GM12875 (cell line): ENCODE results near the gene GRK5.

ENCODE experiments used
- H3K4me3 ChIP-seq: one replicate; pipeline ENCODE4 v1.5.1; 2011; ENCODE audit warnings: low read depth, low read length, control low read depth
- CTCF ChIP-seq: IDR thresholded peaks from 2 replicates; pipeline ENCODE4 v1.5.1; 2011; ENCODE audit warnings: low read depth, mild to moderate bottlenecking, control low read depth, inconsistent platforms, low read length, moderate library complexity, borderline replicate concordance; ENCODE audit not compliant: insufficient read depth

GRK5 gene

DNA sequence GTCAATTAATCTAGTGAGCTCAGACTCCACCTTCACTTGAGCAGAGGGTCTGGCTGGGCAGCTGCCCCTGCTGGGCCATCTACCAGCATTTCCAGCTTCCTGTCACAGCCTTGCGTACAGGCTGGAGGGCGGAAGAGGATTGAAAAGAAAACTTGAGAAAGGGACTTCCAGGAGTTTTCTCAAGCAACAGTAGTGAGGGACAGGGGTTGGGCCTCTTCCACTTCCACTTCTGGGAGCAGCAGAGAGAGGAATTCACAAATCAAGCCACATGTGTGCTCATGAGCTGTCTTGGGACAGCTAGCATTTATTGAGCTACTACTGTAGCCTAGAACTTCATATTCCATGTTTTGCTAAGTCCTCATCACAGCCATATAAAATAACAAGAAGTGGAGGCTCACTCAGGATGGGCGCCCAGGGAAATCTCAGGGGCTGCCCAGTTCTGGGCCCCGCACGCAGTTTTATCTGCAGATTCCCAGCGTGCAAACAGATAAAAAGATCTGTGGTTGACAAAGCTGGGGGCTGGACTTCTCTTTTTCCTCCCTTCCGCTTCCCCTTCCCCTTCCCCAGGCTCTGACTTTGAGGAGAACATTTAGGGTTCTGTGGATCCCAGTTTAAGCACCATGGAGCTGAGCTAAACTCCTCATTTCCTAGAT lies 199.4 kb downstream of the GRK5 start:
- H3K4me3 ChIP-seq: no peak overlapping the region
- TF ChIP-seq CTCF: no peak

DNA sequence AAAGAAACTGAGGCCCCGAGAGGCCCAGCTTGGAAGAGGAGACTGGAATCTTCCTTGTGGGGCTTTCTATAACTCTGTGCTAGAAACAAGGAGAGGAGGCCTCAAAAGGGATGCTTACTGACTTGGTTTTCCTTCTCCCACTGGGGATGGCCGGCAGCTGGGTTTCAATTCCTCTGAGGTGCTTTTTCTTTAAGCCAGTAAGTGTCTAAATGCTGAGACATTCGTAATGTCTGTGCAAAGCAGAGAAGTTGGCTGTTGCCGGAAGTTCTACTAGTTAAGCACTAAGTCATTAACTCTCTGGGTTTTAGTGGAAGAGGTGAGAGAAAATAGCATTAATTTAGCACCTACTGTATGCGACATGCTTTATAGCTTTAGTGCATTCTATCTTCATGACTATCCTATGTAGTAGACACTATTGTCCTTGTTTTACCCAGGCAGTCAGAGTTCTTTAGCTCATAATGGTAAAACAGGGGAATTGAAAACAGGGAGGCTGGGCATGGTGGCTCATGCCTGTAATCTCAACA lies 199.9 kb downstream of the GRK5 start:
- no peak overlapping the region for H3K4me3 ChIP-seq
- no peak for TF ChIP-seq CTCF

DNA sequence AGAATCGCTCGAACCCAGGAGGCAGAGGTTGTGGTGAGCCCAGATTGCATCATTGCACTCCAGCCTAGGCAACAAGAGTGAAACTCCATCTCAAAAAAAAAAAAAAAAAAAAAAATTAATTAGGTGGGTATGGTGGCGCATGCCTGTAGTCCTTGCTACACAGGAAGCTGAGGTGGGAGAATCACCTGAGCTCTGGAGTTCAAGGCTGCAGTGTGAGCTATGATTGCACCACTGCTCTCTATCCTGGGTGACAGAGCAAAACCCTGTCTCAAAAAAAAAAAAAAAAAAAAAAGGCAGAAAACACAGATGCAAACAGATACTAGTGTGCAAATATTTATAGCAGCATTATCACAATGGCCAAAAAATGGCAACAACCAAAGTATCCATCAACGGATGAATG lies 200.7 kb downstream of the GRK5 start:
- TF ChIP-seq CTCF: no peak
- no peak overlapping the region for H3K4me3 ChIP-seq

- no peak for TF ChIP-seq CTCF
- H3K4me3 ChIP-seq: no peak overlapping the region
These were observed 201.6 kb downstream of the GRK5 start for GRCh38 chr10:119408969-119409371.

DNA sequence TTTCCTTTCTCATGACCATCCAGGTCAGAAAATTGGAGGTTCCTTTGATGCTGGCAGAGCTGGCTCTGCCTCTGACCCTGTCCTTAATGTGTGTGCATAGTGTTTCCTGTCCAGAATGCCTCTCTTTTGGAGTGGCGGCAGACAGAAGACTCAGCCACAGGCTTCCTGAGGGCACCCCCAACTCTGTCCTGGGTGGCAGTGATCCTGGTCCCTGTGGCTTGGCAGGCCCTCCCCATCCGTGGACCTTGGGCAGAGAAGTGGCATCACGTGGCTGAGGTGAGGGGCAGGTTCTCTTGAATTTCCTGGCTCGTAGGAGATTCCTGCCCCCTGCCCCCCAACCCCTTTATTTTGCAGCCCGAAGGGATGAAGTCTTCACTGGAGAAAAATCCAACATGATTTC lies 202.0 kb downstream of the GRK5 start:
- TF ChIP-seq CTCF: no peak
- no peak overlapping the region for H3K4me3 ChIP-seq

DNA sequence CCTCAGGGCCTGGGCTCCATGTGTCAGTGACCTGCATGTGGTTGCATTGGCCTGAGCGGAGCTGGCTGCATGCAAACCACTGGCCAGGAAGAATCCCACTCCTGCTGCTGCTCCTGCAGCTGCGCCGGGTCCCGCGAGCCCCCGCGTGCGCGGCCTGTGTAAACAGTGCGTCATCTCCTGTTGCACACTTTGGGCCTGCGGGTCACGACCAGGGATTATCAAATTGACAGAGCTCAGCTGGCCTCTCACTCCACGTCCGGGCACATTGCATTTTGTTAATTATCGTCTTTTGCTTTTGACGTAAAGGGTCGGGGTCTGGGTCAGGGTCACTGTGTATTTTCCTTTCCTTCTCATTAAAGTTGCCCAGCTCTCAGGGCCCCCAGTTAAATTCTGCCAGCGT lies 202.5 kb downstream of the GRK5 start:
- no peak overlapping the region for H3K4me3 ChIP-seq
- no peak for TF ChIP-seq CTCF

DNA sequence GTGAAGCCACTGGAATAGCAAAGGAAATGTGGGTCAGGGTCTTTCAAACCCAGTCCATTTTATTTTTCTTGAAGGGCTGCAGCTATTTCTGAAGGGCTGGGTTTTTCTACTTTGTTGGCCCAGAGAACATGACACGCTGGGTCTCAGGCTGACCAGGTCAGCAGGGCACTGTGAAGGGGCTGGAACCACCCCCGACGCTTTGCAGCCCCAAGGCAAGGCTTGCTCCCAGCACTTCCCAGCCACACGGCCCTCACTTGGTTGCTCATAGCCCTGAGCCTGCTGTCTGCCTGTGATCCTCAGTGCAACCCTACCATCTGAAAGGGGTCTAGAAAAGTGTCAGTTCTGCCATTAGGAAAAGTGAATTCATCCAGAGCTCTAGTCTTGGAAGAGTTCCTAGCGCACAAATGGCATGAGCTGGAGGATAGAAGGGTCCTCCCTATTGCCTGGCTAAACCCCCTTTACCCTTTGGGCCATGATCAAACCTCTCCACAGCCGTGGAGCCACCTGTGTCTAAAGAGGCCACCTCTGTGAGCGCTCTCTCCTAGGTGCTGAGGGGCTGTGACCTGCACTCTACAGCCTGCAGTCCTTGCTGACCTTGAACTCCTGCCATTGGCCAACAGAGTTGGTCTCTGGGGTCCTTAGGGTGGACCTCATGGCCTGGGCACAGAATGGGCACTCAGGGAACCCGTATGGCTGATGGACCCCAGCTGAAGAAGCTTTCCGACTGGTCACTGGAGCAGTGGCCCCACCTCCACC lies 203.2 kb downstream of the GRK5 start:
- no peak overlapping the region for H3K4me3 ChIP-seq
- no peak for TF ChIP-seq CTCF
